GM23338 (cell line): Measurements from ENCODE around the gene KRIT1. TPM values are rescaled to one million over a fixed set of nuclear protein-coding genes. Genes with fewer than 3 reads are reported as not detected.

Experiments used
- ATAC-seq: fragments of 200-7000 bp; cut with Tn5 transposase; 3 replicates; pipeline ENCODE4 v1.9.1; 2020
- DNase-seq: peaks from one replicate; pipeline ENCODE4 v3.0.0-alpha.2; 2015; ENCODE audit warnings: low spot score
- H2AFZ ChIP-seq: fragments of 200-600 bp; sonication (generic); 2 replicates; pipeline ENCODE4 v1.8.0; 2016; ENCODE audit warnings: antibody characterized with exemption, mild to moderate bottlenecking, moderate library complexity
- H3F3A ChIP-seq: fragments of 200-600 bp; sonication (generic); replicated peaks from 2 replicates; pipeline ENCODE4 v1.8.0; 2017; ENCODE audit warnings: antibody characterized with exemption, mixed run types, low read depth
- H3K27ac ChIP-seq: fragments of 200-600 bp; sonication (generic); 2 replicates; pipeline ENCODE4 v1.6.1; 2016; ENCODE audit warnings: low read depth
- H3K27me3 ChIP-seq: fragments of 200-600 bp; sonication (generic); 2 replicates; pipeline ENCODE4 v1.8.0; 2016; ENCODE audit warnings: mild to moderate bottlenecking, mixed run types, moderate library complexity; ENCODE audit not compliant: insufficient read depth
- H3K36me3 ChIP-seq: fragments of 200-600 bp; sonication (generic); 2 replicates; pipeline ENCODE4 v1.8.0; 2016; ENCODE audit warnings: mild to moderate bottlenecking; ENCODE audit not compliant: insufficient read depth
- H3K4me1 ChIP-seq: fragments of 200-600 bp; sonication (generic); 2 replicates; pipeline ENCODE4 v1.8.0; 2016; ENCODE audit warnings: mild to moderate bottlenecking, moderate library complexity; ENCODE audit not compliant: insufficient read depth
- H3K4me2 ChIP-seq: fragments of 200-600 bp; sonication (generic); 2 replicates; pipeline ENCODE4 v1.7.1; 2017; ENCODE audit warnings: mixed run types
- H3K4me3 ChIP-seq: fragments of 200-600 bp; sonication (generic); 2 replicates; pipeline ENCODE4 v1.6.1; 2016; ENCODE audit warnings: mixed run types
- H3K79me2 ChIP-seq: fragments of 200-600 bp; sonication (generic); replicated peaks from 2 replicates; pipeline ENCODE4 v1.8.0; 2017; ENCODE audit warnings: mild to moderate bottlenecking; ENCODE audit not compliant: insufficient read depth
- H3K9me2 ChIP-seq: fragments of 200-600 bp; sonication (generic); 2 replicates; pipeline ENCODE4 v1.8.0; 2017; ENCODE audit not compliant: insufficient read depth
- H4K20me1 ChIP-seq: fragments of 200-600 bp; sonication (generic); replicated peaks from 2 replicates; pipeline ENCODE4 v1.8.0; 2017; ENCODE audit warnings: mild to moderate bottlenecking; ENCODE audit not compliant: insufficient read depth
- H3K27ac Mint-ChIP-seq: 2 replicates; pipeline ENCODE4 v1.8.0; 2020; ENCODE audit warnings: inconsistent platforms, mild to moderate bottlenecking, moderate library complexity, mixed read lengths
- H3K27me3 Mint-ChIP-seq: 3 replicates; pipeline ENCODE4 v1.8.0; 2022; ENCODE audit warnings: low read depth, mild to moderate bottlenecking, moderate library complexity, mixed read lengths, inconsistent platforms; ENCODE audit not compliant: insufficient read depth, poor library complexity
- H3K36me3 Mint-ChIP-seq: 3 replicates; pipeline ENCODE4 v1.8.0; 2021; ENCODE audit warnings: low read depth, mild to moderate bottlenecking, inconsistent platforms, moderate library complexity, mixed read lengths
- H3K4me1 Mint-ChIP-seq: 3 replicates; pipeline ENCODE4 v1.8.0; 2020; ENCODE audit warnings: mild to moderate bottlenecking, inconsistent platforms, mixed read lengths
- H3K4me3 Mint-ChIP-seq: 3 replicates; pipeline ENCODE4 v1.8.0; 2021; ENCODE audit warnings: moderate library complexity, mild to moderate bottlenecking, inconsistent platforms, mixed read lengths
- H3K9me3 Mint-ChIP-seq: 3 replicates; pipeline ENCODE4 v1.8.0; 2020; ENCODE audit warnings: moderate library complexity, mild to moderate bottlenecking, inconsistent platforms, mixed read lengths
- CTCF ChIP-seq, 2 experiments: fragments of 200-600 bp in 1 of 2; sonication (generic) in 1 of 2; conservative IDR thresholded peaks; 2 replicates each; pipeline versions ENCODE4 v1.5.1 to v1.6.1; 2016 to 2017; ENCODE audit warnings: antibody characterized with exemption in 2 of 2, low read depth in 2 of 2, mild to moderate bottlenecking in 2 of 2, moderate library complexity in 1 of 2
- EZH2phosphoT487 ChIP-seq: fragments of 200-600 bp; sonication (generic); IDR thresholded peaks from one replicate; pipeline ENCODE4 v1.8.1; 2018; ENCODE audit warnings: antibody characterized with exemption; ENCODE audit not compliant: unreplicated experiment
- REST ChIP-seq: IDR thresholded peaks from one replicate; pipeline ENCODE4 v1.6.1; 2018; ENCODE audit warnings: antibody characterized with exemption; ENCODE audit not compliant: unreplicated experiment
- STAT1 ChIP-seq: IDR thresholded peaks from one replicate; pipeline ENCODE4 v1.6.1; 2016; ENCODE audit warnings: antibody characterized with exemption; ENCODE audit not compliant: unreplicated experiment
- ZNF114 ChIP-seq: fragments of 250-450 bp; sonication (Bioruptor Pico); IDR thresholded peaks from 2 replicates; pipeline ENCODE4 v1.5.0; 2020; ENCODE audit warnings: mild to moderate bottlenecking, moderate library complexity
- ZNF331 ChIP-seq: fragments of 250-450 bp; sonication (Bioruptor Pico); IDR thresholded peaks from 2 replicates; pipeline ENCODE4 v1.5.0; 2020; ENCODE audit warnings: low read depth, mild to moderate bottlenecking, moderate library complexity
- polyA plus RNA-seq: library from polyadenylated mRNA; unstranded; fragments of >200 nt; fragmentation: Nextera tagmentation; extraction: Ambion mirVana; gene quantifications from 2 replicates; pipeline ENCODE4 v1.2.1, GENCODE V29; 2016
- total RNA-seq: library from RNA; depleted of rRNA; stranded (reverse); fragments of >200 nt; shearing (Covaris generic); gene quantifications from 2 replicates; pipeline ENCODE4 v1.2.3, GENCODE V29; 2014

KRIT1 gene
- total and polyA plus RNA-seq, 2 experiments from 2014 or later = 51.2 to 54.3 TPM

GRCh38 chr7:92275327-92275726, 29.6 kb upstream of the KRIT1 start:
- H3K9me3 Mint-ChIP-seq = no peaks in the 10 kb centered on the region; the same call in 2 of the 3 replicates
- peaks cover 11% of the 10 kb centered on the region for H4K20me1 ChIP-seq

More at GRCh38 chr7:92275327-92275726, 29.6 kb upstream of the KRIT1 start:
- Histone ChIP-seq H3K4me2 (no peak overlapping the region), H3F3A (no peaks in the 10 kb centered on the region), H3K27me3 (no peaks in the 10 kb centered on the region), H3K4me3 (no peak overlapping the region), H3K79me2 (peaks cover 92% of the 10 kb centered on the region), H3K36me3 (no peaks in the 10 kb centered on the region), H3K9me2 (no peaks in the 10 kb centered on the region), H3K4me1 (peaks cover 20% of the 10 kb centered on the region; the same call in 1 of the 2 replicates), H2AFZ (no peak overlapping the region), H3K27ac (no peak overlapping the region)
- TF ChIP-seq STAT1 (no peak), REST (no peak), ZNF114 (CRISPR knock-in tag) (no peak), CTCF (conservative IDR thresholded peaks at IDR 0.05; ENCODE audit: low read depth in 2 of 2) (no peak), ZNF331 (CRISPR knock-in tag) (no peak), EZH2phosphoT487 (no peak)
- no peak overlapping the region for H3K4me3 Mint-ChIP-seq
- H3K27me3 Mint-ChIP-seq = peaks cover 4% of the 10 kb centered on the region
- 0 out of 3 replicates have a peak, but pooled peaks cover 4% of the 10 kb centered on the region for H3K36me3 Mint-ChIP-seq
- no peak for ATAC-seq
- H3K4me1 Mint-ChIP-seq = peaks cover 16% of the 10 kb centered on the region
- DNase-seq = no peak
- no peak overlapping the region for H3K27ac Mint-ChIP-seq
